ENCODE measurements around the gene SLC39A2.

SLC39A2 gene

DNA sequence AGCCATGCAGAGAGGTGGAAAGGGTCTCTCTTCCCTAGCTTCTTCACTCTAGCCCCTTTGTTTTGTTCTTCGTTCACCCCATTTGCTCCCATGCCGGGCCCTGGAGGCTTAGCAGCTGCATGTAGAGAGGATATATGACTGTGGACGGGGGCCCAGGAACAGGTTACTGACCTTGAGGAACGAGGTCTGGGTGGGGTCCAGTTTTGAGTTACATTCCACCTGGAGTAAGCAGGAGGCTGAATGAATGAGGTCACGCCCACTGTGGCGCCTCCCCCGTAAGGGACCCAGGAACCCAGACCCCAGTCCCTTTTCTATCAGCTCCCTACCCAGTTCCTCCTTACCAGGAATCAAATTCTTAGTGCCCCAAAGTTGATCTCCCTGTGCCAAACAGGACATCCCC is 19.2 kb downstream of the SLC39A2 start:
- Histone ChIP-seq H3K9me3 (replicated peaks in 1 of 11) (no peaks in the 10 kb centered on the region), H3K4me1 (peaks cover 1 to 61% (median 25%) of the 10 kb centered on the region in 10 experiments; a peak in 19 of 20 replicates), H4K20me1 (no peaks in the 10 kb centered on the region), H3K27me3 (no peaks in the 10 kb centered on the region), H3K36me3 (peaks cover 0 to 18% (median 4%) of the 10 kb centered on the region in 11 experiments; a peak in 8 of 22 replicates), H3K9ac (no peak overlapping the region), H3K27ac (no peak overlapping the region), H3K4me3 (no peak overlapping the region), H3K4me2 (peak overlapping the region in 2 of 11 experiments; percentile 40 to 61; a peak in 5 of 22 replicates)
- TF ChIP-seq Cebpa-rat (IDR thresholded peaks at IDR 0.05) = no peak

GRCh38 chr14:21018781-21019180 is 19.7 kb downstream of the SLC39A2 start:
- Histone ChIP-seq H3K27ac (no peak overlapping the region), H3K36me3 (peaks cover 0 to 18% (median 4%) of the 10 kb centered on the region in 11 experiments; a peak in 8 of 22 replicates), H4K20me1 (no peaks in the 10 kb centered on the region), H3K27me3 (0 out of 22 replicates have a peak, but pooled peaks cover 0 to 1% (median 0%) of the 10 kb centered on the region in 11 experiments), H3K9ac (no peak overlapping the region), H3K9me3 (replicated peaks in 1 of 11) (no peaks in the 10 kb centered on the region), H3K4me2 (peak overlapping the region in 2 of 11 experiments; percentile 3 to 61; a peak in 3 of 22 replicates), H3K4me3 (no peak overlapping the region), H3K4me1 (peaks cover 6 to 66% (median 30%) of the 10 kb centered on the region in 10 experiments)
- TF ChIP-seq Cebpa-rat (IDR thresholded peaks at IDR 0.05) = no peak

GRCh38 chr14:21019366-21019765 is 20.3 kb downstream of the SLC39A2 start:
- Histone ChIP-seq H3K4me3 (no peak overlapping the region), H3K36me3 (peaks cover 0 to 18% (median 4%) of the 10 kb centered on the region in 11 experiments; a peak in 8 of 22 replicates), H3K9ac (no peak overlapping the region), H3K27ac (no peak overlapping the region), H3K4me1 (peaks cover 12 to 72% (median 35%) of the 10 kb centered on the region in 10 experiments), H3K4me2 (peak overlapping the region in 1 of 11 experiments; percentile 6; a peak in 1 of 22 replicates), H3K9me3 (replicated peaks in 1 of 11) (no peaks in the 10 kb centered on the region), H3K27me3 (peaks cover 0 to 7% (median 4%) of the 10 kb centered on the region in 11 experiments; a peak in 9 of 22 replicates), H4K20me1 (no peaks in the 10 kb centered on the region)
- TF ChIP-seq Cebpa-rat (IDR thresholded peaks at IDR 0.05) = no peak

GRCh38 chr14:21020977-21021545 is 22.0 kb downstream of the SLC39A2 start:
- Histone ChIP-seq H3K36me3 (peaks cover 0 to 18% (median 4%) of the 10 kb centered on the region in 11 experiments; a peak in 8 of 22 replicates), H3K9ac (no peak overlapping the region), H3K27me3 (peaks cover 0 to 19% (median 8%) of the 10 kb centered on the region in 11 experiments; a peak in 10 of 22 replicates), H3K4me1 (peaks cover 19 to 67% (median 43%) of the 10 kb centered on the region in 10 experiments), H3K4me2 (no peak overlapping the region), H3K9me3 (replicated peaks in 1 of 11) (no peaks in the 10 kb centered on the region), H3K4me3 (no peak overlapping the region), H3K27ac (no peak overlapping the region), H4K20me1 (no peaks in the 10 kb centered on the region)
- TF ChIP-seq Cebpa-rat (IDR thresholded peaks at IDR 0.05) = no peak

- no peak overlapping the region for H3K9ac ChIP-seq
- peaks cover 0 to 15% (median 0%) of the 10 kb centered on the region in 11 experiments; a peak in 8 of 22 replicates for H3K36me3 ChIP-seq
- H3K4me3 ChIP-seq = no peak overlapping the region
- no peaks in the 10 kb centered on the region for H4K20me1 ChIP-seq
- no peaks in the 10 kb centered on the region for H3K9me3 ChIP-seq (replicated peaks in 1 of 11)
- TF ChIP-seq Cebpa-rat (IDR thresholded peaks at IDR 0.05) = no peak
- H3K27ac ChIP-seq = no peak overlapping the region
- H3K4me1 ChIP-seq = peaks cover 19 to 51% (median 36%) of the 10 kb centered on the region in 10 experiments
- peaks cover 0 to 19% (median 8%) of the 10 kb centered on the region in 11 experiments; a peak in 10 of 22 replicates for H3K27me3 ChIP-seq
- peak overlapping the region in 9 of 11 experiments; percentile 6 to 100 (median 98); a peak in 12 of 22 replicates for H3K4me2 ChIP-seq
Measured at GRCh38 chr14:21022686-21023085, 23.6 kb downstream of the SLC39A2 start.

GRCh38 chr14:21023174-21023573 is 24.1 kb downstream of the SLC39A2 start:
- no peaks in the 10 kb centered on the region for H3K9me3 ChIP-seq (replicated peaks in 1 of 11)
- H3K9ac ChIP-seq = no peak overlapping the region
- H3K27ac ChIP-seq = no peak overlapping the region
- peaks cover 0 to 11% (median 0%) of the 10 kb centered on the region in 11 experiments; a peak in 7 of 22 replicates for H3K36me3 ChIP-seq
- H3K4me1 ChIP-seq = peaks cover 19 to 47% (median 34%) of the 10 kb centered on the region in 10 experiments
- H3K4me2 ChIP-seq = peak overlapping the region; percentile 76 to 100 (median 98); a peak in 21 of 22 replicates
- H4K20me1 ChIP-seq = no peaks in the 10 kb centered on the region
- TF ChIP-seq Cebpa-rat (IDR thresholded peaks at IDR 0.05) = no peak
- H3K27me3 ChIP-seq = peaks cover 0 to 19% (median 8%) of the 10 kb centered on the region in 11 experiments; a peak in 10 of 22 replicates
- no peak overlapping the region for H3K4me3 ChIP-seq

DNA sequence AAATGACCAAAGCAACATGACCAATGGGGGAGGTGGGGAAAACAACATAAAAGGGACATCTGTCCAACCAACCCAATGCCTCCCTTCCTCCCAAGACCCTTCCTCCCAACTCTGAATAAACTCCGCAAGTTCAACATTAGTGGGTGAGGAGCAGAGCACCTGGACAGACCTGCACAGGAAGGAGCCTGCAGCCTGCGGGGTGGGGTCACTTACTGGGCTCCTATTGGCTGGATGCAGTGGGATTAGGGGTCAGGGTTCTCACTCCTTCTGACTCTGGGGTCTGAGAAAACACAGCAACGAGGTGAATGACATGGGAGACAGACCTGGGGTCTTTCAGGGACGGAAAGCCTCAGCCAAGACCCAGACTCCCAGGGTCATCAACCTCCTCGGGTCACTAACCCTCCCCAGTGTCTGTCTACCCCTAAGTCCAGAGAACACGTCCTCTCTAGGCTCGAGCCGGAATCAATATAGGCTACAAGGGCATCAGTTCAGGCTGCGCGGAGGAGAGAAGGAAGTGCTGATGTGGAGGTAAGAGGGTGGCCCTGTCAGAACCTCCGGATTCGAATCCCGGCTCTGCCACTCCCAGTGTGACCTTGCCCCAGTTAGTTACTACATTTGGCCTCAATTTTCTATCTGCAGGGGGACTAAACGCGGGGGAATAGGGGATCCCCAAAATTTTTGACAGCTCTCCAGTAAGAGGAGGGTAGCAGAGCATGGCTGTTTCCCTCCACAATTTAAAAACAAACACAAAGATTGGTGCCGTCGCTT is 24.9 kb downstream of the SLC39A2 start:
- H3K9ac ChIP-seq = peak overlapping the region; percentile 52 to 82 (median 75); a peak in 21 of 22 replicates
- H3K4me1 ChIP-seq = peaks cover 19 to 41% (median 32%) of the 10 kb centered on the region in 10 experiments

DNA sequence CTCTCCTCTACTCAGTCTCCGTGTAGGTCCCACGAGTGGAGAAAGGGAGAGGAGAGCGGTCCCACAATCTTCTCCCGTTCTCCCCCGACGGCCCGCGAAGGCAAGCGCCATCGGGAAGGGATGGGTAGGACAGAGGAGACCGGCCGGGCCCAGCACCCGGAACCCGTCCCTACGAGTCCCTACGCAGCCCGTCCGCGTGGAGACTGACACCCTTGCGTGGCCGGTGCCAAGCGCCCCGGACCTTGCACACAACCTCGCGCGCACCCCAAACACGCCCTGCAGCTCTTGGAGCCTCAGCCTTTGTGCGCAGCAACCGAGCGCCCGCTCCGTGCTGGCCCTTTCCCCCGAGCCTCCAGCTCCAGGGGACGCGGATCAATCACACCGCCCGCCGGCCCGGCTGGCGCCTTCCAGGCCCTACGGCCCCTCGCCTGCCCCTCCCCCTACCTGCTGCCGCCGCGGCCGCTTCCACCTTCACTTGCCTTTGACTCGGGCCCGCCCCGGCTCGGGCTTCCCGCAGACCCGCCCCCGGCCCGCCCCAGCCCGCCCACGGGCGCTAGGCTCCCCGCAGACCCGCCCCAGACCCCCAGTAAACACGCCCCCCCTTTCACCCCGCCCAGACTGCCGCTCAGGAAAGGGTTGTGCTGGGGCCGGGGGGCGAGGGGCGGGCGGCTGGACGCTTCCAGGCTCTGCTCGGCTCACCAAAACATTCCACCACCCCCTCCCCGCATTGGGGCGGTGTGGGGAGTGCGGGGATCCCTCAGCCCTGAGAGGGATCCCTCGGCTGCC is 25.7 kb downstream of the SLC39A2 start, which contains the start of gene NDRG2:
Gene NDRG2, minus strand, starts transcription at position 477 of the 786 bp plus-strand sequence. CDS start 1,746 bp downstream, outside the sequence.
- peaks cover 0 to 19% (median 8%) of the 10 kb centered on the region in 11 experiments; a peak in 10 of 22 replicates for H3K27me3 ChIP-seq
- peak within 1 kb of the TSS; percentile 63 to 82 (median 75) for H3K9ac ChIP-seq
- H4K20me1 ChIP-seq = no peaks in the 10 kb centered on the region
- peak within 1 kb of the TSS in 9 of 11 experiments; percentile 8 to 71 (median 54); a peak in 16 of 22 replicates for H3K27ac ChIP-seq
- peaks cover 19 to 40% (median 30%) of the 10 kb centered on the region in 10 experiments for H3K4me1 ChIP-seq
- peak within 1 kb of the TSS; percentile 76 to 100 (median 98) for H3K4me2 ChIP-seq
- H3K9me3 ChIP-seq (replicated peaks in 1 of 11) = no peaks in the 10 kb centered on the region
- H3K36me3 ChIP-seq = peaks cover 0 to 10% (median 0%) of the 10 kb centered on the region in 11 experiments; a peak in 4 of 22 replicates
- H3K4me3 ChIP-seq = peak within 1 kb of the TSS; percentile 51 to 76 (median 68)
- no peak for TF ChIP-seq Cebpa-rat (IDR thresholded peaks at IDR 0.05)

More for the DNA sequence above, 24.9 kb downstream of the SLC39A2 start:
- Histone ChIP-seq H4K20me1 (no peaks in the 10 kb centered on the region), H3K27me3 (peaks cover 0 to 19% (median 8%) of the 10 kb centered on the region in 11 experiments; a peak in 10 of 22 replicates), H3K9me3 (replicated peaks in 1 of 11) (no peaks in the 10 kb centered on the region), H3K36me3 (peaks cover 0 to 10% (median 0%) of the 10 kb centered on the region in 11 experiments; a peak in 5 of 22 replicates), H3K27ac (peak overlapping the region in 9 of 11 experiments; percentile 8 to 71 (median 54); a peak in 15 of 22 replicates), H3K4me2 (peak overlapping the region; percentile 76 to 100 (median 98)), H3K4me3 (peak overlapping the region; percentile 51 to 76 (median 68))
- no peak for TF ChIP-seq Cebpa-rat (IDR thresholded peaks at IDR 0.05)
